ENCODE data around the gene CDK16. TPM values are rescaled to one million over a fixed set of nuclear protein-coding genes. Genes with fewer than 3 reads are reported as not detected.

CDK16 gene
- total and polyA plus RNA-seq, 5 donors, result 104 to 164 (median 116) TPM

DNA sequence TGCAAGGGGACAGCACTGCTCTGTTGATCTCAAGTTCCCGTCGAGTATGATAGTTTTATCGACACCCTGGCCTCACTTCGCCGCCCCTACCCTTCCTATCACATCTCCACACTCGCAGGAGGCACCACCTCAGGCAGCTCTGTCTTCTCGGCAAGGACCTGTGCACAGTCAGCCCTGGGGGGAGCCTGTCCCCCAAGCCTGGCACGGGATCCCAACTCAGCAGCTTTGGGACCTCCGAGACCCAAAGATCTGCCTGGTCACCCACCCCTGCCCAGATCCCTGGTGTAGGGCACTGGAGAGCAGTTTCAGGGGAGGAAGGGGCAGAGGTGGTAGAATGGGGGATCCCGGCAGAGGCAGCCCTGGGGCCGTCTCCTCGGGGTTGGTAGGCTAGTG is 42.9 kb upstream of the CDK16 start:
- ATAC-seq (no peak), DNase-seq (no peak)
- no peaks in the 10 kb centered on the region for H3K9me3 ChIP-seq (ENCODE audit: control insufficient read depth, low read length)
- no peaks in the 10 kb centered on the region for H3K4me1 ChIP-seq (ENCODE audit: control insufficient read depth, insufficient read depth, low read length)
- no peak overlapping the region for H3K27ac ChIP-seq (ENCODE audit: low read length)
- intact Hi-C loops (cut with DNase I), result no loop called here
- H3K27me3 ChIP-seq (ENCODE audit: control insufficient read depth, insufficient read depth), result no peaks in the 10 kb centered on the region
- no peak overlapping the region for H3K4me3 ChIP-seq (ENCODE audit: low read length)
- WGBS, result 91% methylated on average over 12 of the region's 12 CpGs

DNA sequence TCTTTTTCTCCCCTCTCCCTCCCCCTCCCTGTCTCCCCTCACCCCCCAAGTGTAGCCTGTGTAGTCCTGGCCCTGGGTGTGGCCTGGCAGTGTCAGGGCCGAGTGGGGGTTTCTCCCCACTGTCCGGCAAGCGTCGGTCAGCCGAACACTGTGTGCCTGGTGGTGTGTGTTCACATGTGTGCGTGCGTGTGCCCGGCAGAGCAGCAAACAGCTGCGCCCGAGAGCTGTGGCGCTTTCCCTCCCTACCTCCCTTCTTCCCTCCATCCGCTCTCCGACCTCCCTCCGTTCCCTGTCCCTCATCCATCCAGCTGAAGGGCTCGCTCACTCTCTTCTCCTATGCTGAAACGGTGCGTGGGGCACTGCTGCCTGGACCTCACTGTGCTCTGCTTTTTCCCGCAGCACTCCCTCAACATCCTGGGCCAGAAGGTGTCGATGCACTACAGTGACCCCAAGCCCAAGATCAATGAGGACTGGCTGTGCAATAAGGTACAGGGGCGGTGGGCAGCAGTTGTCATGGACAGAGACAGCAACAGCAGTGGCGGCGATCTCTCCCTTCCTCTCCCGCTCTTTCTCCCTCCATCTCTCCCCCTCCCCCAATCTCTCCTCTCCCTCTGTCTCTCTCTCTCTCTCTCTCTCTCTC is 42.3 kb upstream of the CDK16 start:
- WGBS, result 91% methylated on average over 23 of the region's 23 CpGs
- no peaks in the 10 kb centered on the region for H3K27me3 ChIP-seq (ENCODE audit: control insufficient read depth, insufficient read depth)
- ATAC-seq, result no peak

DNA sequence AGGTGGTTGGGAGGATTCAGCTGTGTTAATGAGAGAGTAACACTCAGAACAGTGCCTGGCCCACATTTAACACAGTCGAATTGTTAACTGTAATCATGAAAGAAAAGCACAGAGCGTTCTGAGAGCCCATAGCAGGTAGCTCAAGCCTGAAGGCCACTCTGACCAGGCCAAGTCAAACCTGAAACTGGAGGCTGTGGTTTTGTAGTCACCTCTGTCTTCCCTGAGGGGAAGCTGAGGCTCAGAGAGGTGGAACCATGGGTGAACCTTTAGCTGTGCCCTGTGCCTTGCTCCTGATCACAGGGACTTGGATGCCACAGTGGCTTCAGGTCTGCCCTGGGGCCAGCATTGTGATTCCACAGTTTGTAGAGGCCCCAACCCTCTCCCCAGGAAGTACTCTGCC is 41.4 kb upstream of the CDK16 start:
- intact Hi-C loops (cut with DNase I), result no loop called here
- ATAC-seq (no peak), DNase-seq (no peak)
- no peak overlapping the region for H3K27ac ChIP-seq (ENCODE audit: low read length)
- H3K4me1 ChIP-seq (ENCODE audit: control insufficient read depth, insufficient read depth, low read length), result no peaks in the 10 kb centered on the region
- H3K27me3 ChIP-seq (ENCODE audit: control insufficient read depth, insufficient read depth), result no peaks in the 10 kb centered on the region
- 45% methylated on average over 2 of the region's 2 CpGs for WGBS
- H3K9me3 ChIP-seq (ENCODE audit: control insufficient read depth, low read length), result no peaks in the 10 kb centered on the region
- H3K4me3 ChIP-seq (ENCODE audit: low read length), result no peak overlapping the region

More for the DNA sequence above, 42.3 kb upstream of the CDK16 start:
- H3K4me3 ChIP-seq (ENCODE audit: low read length), result no peak overlapping the region
- no peaks in the 10 kb centered on the region for H3K9me3 ChIP-seq (ENCODE audit: control insufficient read depth, low read length)
- DNase-seq, result no peak
- no peaks in the 10 kb centered on the region for H3K4me1 ChIP-seq (ENCODE audit: control insufficient read depth, insufficient read depth, low read length)
- no peak overlapping the region for H3K27ac ChIP-seq (ENCODE audit: low read length)
- intact Hi-C loops (cut with DNase I), result no loop called here

DNA sequence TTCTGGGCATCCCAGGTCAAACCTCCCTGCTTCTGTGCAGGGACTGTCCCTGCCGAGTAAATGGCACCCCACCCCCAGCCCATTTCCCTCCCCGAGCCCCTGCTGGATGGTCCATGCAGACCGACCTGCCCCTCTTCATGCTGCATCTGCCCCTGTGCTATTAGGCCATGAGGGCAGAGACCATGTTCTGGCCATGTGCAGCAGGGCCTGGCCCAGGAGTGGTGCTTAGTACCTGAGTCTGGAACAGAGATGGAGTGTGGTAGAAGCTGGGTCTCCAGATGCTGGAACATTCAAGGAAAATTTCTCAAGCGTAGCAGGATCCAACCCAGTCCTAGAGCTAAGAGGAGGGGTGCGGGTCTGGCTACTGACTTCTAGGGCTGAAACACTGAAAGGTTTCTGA is 40.1 kb upstream of the CDK16 start:
- Histone ChIP-seq H3K9me3 (ENCODE audit: control insufficient read depth, low read length) (no peaks in the 10 kb centered on the region), H3K27me3 (ENCODE audit: control insufficient read depth, insufficient read depth) (no peaks in the 10 kb centered on the region), H3K27ac (ENCODE audit: low read length) (peak overlapping the region; percentile 37), H3K4me3 (ENCODE audit: low read length) (no peak overlapping the region), H3K4me1 (ENCODE audit: control insufficient read depth, insufficient read depth, low read length) (no peaks in the 10 kb centered on the region)
- intact Hi-C loops (cut with DNase I), result no loop called here
- WGBS, result 86% methylated on average over 5 of the region's 5 CpGs
- no peak for DNase-seq
- ATAC-seq, result no peak

DNA sequence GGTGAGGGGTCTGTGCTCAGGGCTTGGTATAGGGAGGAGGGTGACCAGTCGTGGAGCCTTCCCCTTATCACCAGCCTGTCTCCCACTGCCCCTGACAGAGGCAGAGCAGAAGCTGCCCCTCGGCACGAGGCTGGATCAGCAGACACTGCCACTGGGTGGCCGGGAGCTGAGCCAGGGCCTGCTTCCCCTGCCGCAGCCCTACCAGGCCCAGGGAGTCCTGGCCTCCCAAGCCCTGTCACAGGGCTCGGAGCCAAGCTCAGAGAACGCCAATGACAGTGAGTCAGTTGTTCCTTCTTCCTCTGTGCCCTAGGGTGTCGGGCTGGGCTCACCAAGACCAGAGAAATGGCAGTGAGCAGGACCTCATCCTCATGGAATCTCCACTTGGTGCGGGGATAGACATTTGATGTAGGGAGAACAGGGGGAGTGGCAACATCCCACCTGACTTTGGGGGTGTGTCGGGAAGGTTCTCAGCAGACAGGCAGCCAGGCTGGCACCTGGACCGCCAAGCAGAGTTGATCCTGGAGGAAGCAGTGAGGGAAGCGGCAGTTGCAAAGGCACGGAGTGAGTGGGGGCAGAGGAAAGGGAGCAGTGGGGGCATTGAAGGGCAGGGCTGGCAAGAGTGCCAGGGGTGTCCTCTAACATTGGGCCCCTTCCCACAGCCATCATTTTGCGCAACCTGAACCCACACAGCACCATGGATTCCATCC is 39.1 kb upstream of the CDK16 start:
- DNase-seq (peak; percentile 72 to 80 (median 77)), ATAC-seq (peak; percentile 78 to 79)
- H3K4me3 ChIP-seq (ENCODE audit: low read length), result no peak overlapping the region
- H3K27me3 ChIP-seq (ENCODE audit: control insufficient read depth, insufficient read depth), result no peaks in the 10 kb centered on the region
- intact Hi-C loops (cut with DNase I), result no loop called here
- H3K9me3 ChIP-seq (ENCODE audit: control insufficient read depth, low read length), result no peaks in the 10 kb centered on the region
- H3K4me1 ChIP-seq (ENCODE audit: control insufficient read depth, insufficient read depth, low read length), result no peaks in the 10 kb centered on the region
- WGBS, result 62% methylated on average over 14 of the region's 14 CpGs
- H3K27ac ChIP-seq (ENCODE audit: low read length), result peak overlapping the region; percentile 56

DNA sequence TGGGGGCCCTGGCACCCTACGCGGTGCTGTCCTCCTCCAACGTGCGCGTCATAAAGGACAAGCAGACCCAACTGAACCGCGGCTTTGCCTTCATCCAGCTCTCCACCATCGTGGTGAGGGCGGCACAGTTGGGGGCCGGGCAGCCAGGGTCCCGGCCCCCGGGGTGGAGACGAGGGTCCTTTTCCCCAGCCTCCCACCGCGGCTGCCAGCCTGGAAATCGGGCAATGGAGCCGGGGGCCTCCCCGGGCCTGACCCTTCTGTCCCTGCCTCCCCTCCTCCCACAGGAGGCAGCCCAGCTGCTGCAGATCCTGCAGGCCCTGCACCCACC is 38.6 kb upstream of the CDK16 start:
- Histone ChIP-seq H3K4me3 (ENCODE audit: low read length) (no peak overlapping the region), H3K27me3 (ENCODE audit: control insufficient read depth, insufficient read depth) (no peaks in the 10 kb centered on the region), H3K27ac (ENCODE audit: low read length) (peak overlapping the region; percentile 56), H3K9me3 (ENCODE audit: control insufficient read depth, low read length) (no peaks in the 10 kb centered on the region), H3K4me1 (ENCODE audit: control insufficient read depth, insufficient read depth, low read length) (no peaks in the 10 kb centered on the region)
- DNase-seq (no peak), ATAC-seq (no peak)
- intact Hi-C loops (cut with DNase I), result no loop called here
- 93% methylated on average over 18 of the region's 18 CpGs for whole genome bisulfite sequencing

DNA sequence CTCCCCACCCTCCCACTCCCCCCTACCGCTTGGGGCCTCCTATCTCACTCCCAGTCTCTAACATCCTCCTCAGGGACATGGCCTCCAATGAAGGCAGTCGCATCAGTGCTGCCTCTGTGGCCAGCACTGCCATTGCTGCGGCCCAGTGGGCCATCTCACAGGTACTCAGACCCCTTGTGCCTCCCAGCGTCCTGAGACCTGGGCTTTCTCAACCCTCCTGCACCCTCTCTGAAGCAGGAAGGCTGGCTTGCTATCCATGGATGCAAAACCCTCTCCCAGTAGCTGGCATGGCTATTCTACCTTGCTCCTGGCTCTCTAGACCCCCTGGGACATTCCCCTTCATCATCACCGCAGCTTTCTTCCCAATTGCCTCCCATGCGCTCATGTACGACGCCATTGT is 38.1 kb upstream of the CDK16 start:
- no peak overlapping the region for H3K27ac ChIP-seq (ENCODE audit: low read length)
- H3K9me3 ChIP-seq (ENCODE audit: control insufficient read depth, low read length), result no peaks in the 10 kb centered on the region
- ATAC-seq (no peak), DNase-seq (no peak)
- intact Hi-C loops (cut with DNase I), result no loop called here
- WGBS, result 88% methylated on average over 8 of the region's 8 CpGs
- H3K27me3 ChIP-seq (ENCODE audit: control insufficient read depth, insufficient read depth), result no peaks in the 10 kb centered on the region
- no peaks in the 10 kb centered on the region for H3K4me1 ChIP-seq (ENCODE audit: control insufficient read depth, insufficient read depth, low read length)
- no peak overlapping the region for H3K4me3 ChIP-seq (ENCODE audit: low read length)

DNA sequence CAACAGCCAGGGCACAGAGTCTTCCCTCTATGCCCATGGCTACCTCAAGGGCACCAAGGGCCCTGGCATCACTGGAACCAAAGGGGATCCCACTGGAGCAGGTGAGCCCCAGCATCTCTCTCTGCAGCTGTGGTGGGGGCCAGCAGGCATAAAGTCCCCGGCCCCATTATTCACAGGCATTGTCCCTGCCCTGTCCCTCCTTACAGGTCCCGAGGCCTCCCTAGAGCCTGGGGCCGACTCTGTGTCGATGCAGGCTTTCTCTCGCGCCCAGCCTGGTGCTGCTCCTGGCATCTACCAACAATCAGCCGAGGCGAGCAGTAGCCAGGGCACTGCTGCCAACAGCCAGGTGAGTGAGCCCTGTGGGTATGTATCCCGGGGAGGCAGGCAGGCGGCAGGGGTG is 37.2 kb upstream of the CDK16 start:
- Histone ChIP-seq H3K27me3 (ENCODE audit: control insufficient read depth, insufficient read depth) (no peaks in the 10 kb centered on the region), H3K4me1 (ENCODE audit: control insufficient read depth, insufficient read depth, low read length) (no peaks in the 10 kb centered on the region), H3K4me3 (ENCODE audit: low read length) (no peak overlapping the region), H3K9me3 (ENCODE audit: control insufficient read depth, low read length) (no peaks in the 10 kb centered on the region), H3K27ac (ENCODE audit: low read length) (no peak overlapping the region)
- intact Hi-C loops (cut with DNase I), result no loop called here
- peak in 1 of 3 donors; percentile 48 for DNase-seq
- WGBS, result 93% methylated on average over 10 of the region's 10 CpGs
- ATAC-seq, result no peak

DNA sequence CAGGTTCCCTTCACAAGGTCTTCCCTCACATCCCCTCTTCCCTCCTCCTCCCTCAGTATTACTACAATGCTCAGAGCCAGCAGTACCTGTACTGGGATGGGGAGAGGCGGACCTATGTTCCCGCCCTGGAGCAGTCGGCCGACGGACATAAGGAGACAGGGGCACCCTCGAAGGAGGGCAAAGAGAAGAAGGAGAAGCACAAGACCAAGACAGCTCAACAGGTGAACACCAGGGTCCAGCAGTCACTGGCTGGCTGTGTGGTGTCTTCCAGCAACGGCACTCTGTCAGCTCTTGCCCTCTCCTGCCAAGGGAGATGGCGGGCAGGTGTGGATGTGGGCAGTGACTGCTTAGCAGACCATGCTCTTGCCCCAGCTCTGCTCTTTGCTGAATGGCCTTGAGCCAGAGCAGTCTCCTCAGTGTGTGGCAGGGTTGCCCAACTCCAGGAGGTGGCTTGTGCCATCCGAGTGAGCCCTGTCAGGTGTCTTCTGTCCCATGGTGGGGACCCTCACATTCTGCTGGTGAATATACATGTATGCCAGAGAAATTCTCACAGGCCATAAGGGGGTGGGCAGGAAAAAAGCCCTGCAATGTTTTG is 36.3 kb upstream of the CDK16 start:
- 89% methylated on average over 9 of the region's 9 CpGs for whole genome bisulfite sequencing

DNA sequence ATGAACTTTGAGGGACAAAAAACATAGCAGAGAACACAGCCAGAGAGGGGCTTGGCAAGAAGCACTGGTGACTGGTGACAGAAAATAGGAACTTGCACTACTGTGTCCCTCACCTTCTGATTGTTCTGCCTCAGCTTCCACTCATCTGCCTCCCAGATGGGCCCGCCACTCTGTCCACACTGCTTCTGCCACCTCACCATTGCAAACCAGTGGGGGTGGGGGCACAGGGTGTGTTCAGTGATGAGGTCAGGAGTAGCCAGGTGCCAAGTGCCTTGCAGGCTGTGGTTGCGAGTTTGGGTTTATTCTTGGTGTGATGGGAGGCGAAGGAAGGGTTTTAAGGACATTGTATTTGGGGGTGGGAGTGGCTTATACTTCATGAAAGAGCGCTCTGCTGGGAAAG is 34.0 kb upstream of the CDK16 start:
- H3K27me3 ChIP-seq (ENCODE audit: control insufficient read depth, insufficient read depth), result no peaks in the 10 kb centered on the region
- no peak for DNase-seq

More for the DNA sequence above, 36.3 kb upstream of the CDK16 start:
- H3K9me3 ChIP-seq (ENCODE audit: control insufficient read depth, low read length), result no peaks in the 10 kb centered on the region
- no peak for ATAC-seq
- H3K4me1 ChIP-seq (ENCODE audit: control insufficient read depth, insufficient read depth, low read length), result no peaks in the 10 kb centered on the region
- no peak overlapping the region for H3K27ac ChIP-seq (ENCODE audit: low read length)
- DNase-seq, result peak in 1 of 3 donors; percentile 35
- no peak overlapping the region for H3K4me3 ChIP-seq (ENCODE audit: low read length)
- intact Hi-C loops (cut with DNase I), result no loop called here
- H3K27me3 ChIP-seq (ENCODE audit: control insufficient read depth, insufficient read depth), result no peaks in the 10 kb centered on the region

DNA sequence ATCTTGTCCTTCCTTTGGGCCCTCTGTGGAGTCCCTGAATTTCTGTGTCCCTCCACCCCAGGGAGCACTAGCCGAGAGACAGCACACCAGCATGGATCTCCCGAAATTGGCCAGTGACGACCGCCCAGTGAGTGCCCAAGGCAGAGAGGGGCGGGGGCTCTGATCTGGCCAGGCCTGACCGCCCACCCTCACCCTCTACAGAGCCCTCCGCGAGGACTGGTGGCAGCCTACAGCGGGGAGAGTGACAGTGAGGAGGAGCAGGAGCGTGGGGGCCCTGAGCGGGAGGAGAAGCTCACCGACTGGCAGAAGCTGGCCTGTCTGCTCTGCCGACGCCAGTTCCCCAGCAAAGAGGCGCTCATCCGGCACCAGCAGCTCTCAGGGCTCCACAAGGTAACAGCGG is 33.2 kb upstream of the CDK16 start:
- no peak for ATAC-seq
- intact Hi-C loops (cut with DNase I), result no loop called here
- DNase-seq, result peak in 1 of 3 donors; percentile 39
- no peaks in the 10 kb centered on the region for H3K9me3 ChIP-seq (ENCODE audit: control insufficient read depth, low read length)
- H3K4me3 ChIP-seq (ENCODE audit: low read length), result no peak overlapping the region
- peaks cover under 1% of the 10 kb centered on the region for H3K4me1 ChIP-seq (ENCODE audit: control insufficient read depth, insufficient read depth, low read length)
- 93% methylated on average over 17 of the region's 17 CpGs for WGBS
- H3K27me3 ChIP-seq (ENCODE audit: control insufficient read depth, insufficient read depth), result no peaks in the 10 kb centered on the region
- H3K27ac ChIP-seq (ENCODE audit: low read length), result no peak overlapping the region

More for the DNA sequence above, 34.0 kb upstream of the CDK16 start:
- intact Hi-C loops (cut with DNase I), result no loop called here
- Histone ChIP-seq H3K4me3 (ENCODE audit: low read length) (no peak overlapping the region), H3K4me1 (ENCODE audit: control insufficient read depth, insufficient read depth, low read length) (no peaks in the 10 kb centered on the region), H3K27ac (ENCODE audit: low read length) (no peak overlapping the region), H3K9me3 (ENCODE audit: control insufficient read depth, low read length) (no peaks in the 10 kb centered on the region)
- WGBS, result 86% methylated on average over 4 of the region's 4 CpGs
- no peak for ATAC-seq

All from right cardiac atrium (tissue), 5 donors.